Measurements from ENCODE around the gene DCUN1D2.

DCUN1D2 gene

GRCh38 chr13:113518076-113518803 lies 27.7 kb upstream of the DCUN1D2 start:
- no peak for DNase-seq

GRCh38 chr13:113514847-113515246 lies 24.3 kb upstream of the DCUN1D2 start:
- no peak for DNase-seq

DNA sequence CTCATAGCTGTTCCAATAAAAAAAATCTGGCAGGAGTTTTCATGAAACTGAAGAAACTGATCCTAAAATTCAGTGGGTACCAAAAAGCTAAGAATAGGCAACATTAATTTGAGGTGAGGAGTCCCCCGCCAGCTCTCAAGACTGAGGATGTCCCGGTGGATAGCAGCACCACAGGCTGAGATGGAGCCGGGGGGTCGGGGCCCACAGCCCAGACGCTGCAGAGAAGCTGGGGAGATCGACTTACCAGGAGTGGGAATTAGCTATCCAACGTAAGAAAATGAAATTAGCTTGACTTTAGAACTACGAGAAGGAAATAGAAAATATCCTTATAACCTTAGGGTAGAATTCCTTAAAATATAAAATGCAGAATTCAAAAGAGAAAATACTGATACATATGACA lies 23.2 kb upstream of the DCUN1D2 start:
- DNase-seq, result no peak

DNA sequence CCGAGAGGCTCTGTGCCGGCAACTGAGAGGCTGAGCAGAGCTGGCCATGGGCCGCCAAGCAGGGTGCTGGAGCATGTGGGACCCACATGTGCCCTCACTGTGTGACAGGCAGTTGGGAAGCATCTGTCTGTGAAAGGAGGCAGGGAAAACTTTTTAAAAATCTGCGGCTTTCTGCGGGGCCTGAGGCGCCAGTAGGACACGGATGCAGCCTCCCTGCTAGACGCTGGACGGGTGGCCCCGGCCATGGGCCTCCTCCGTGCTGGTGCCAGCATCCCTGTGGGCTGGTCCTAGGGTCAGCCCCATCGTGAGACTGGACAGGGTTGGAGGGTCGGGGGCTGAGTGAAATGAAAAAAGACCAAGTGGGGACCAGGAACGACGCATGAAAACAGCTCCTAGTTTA lies 20.9 kb upstream of the DCUN1D2 start:
- DNase-seq, result no peak

DNA sequence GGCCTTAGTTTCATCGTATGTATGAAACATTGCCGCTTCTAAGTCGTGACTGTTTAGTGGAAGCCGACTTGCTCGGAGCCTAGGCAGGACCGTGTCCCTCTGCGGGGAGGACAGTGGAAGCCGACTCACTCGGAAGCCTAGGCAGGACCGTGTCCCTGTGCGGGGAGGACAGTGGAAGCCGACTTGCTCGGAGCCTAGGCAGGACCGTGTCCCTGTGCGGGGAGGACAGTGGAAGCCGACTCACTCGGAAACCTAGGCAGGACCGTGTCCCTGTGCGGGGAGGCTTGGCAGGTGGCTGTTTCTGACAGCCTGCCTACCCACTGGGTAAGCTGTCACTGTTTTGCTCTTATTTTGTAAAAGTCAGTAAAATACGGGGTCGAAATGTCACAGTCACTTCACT lies 20.4 kb upstream of the DCUN1D2 start:
- DNase-seq, result no peak

DNA sequence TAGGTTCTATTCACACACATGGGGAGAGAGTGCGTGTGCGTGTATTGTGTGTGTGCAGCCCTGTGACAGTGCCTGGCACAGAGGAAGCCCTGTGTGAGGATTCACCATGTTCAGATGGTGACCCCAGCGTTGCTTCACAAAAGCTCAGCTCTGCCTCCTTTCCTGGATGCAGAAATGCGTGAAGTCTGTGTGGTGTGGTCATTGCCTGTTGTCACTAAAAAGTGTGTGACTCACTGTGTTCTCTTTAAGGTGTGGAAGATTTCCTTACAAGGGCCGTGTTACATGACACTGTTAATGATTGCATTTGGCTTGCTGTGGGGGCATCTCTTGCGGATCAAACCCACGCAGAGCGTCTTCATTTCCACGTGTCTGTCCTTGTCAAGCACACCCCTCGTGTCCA lies 19.5 kb upstream of the DCUN1D2 start:
- no peak for DNase-seq

- no peak for DNase-seq
These were observed 18.2 kb upstream of the DCUN1D2 start for GRCh38 chr13:113508521-113509254.

DNA sequence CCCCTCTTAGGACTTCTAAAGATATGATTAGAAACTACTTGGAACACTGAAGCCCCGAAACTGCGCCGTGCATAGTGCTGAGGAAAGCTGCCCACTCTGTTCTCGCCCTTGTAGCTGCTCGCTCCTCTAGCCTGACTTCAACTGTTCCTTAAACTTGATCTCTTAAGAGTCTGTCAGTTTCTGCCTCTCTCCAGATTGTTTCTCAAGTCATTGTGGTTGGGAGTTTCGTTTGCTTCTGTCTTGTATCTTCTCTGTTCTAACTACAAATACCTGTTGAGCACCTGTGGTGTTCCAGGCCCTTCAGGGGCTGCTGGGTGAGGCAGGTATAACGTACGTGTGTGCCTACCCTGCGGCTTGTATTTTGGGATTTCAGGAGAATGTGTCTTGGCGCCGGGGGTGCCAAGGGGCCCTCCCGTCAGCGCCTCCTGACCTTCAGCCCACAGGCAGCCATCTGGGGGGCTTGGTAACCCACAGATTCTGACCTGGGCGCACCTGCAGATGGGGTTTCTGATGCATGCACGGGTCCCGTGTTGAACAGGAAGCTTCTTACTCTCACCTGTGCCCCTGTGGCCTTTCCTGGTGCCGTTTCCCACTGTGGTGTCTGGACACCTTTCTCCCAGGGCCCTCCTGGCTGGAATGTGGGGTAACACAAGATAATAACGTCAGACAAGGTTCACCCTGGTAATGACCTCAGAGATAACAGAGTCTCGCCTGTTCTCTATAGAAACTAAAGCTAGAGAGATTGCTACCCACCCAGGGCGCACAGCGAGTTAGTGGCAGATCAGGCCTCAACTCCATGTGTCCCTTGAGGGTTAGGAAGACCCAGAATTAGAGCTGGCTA lies 17.2 kb upstream of the DCUN1D2 start:
- DNase-seq, result no peak

- DNase-seq, result no peak
These were observed 16.4 kb upstream of the DCUN1D2 start for GRCh38 chr13:113506871-113507388.

GRCh38 chr13:113506025-113506685 lies 15.6 kb upstream of the DCUN1D2 start:
- DNase-seq, result peak; percentile 50

GRCh38 chr13:113502686-113503085 lies 12.2 kb upstream of the DCUN1D2 start:
- no peak for DNase-seq

DNA sequence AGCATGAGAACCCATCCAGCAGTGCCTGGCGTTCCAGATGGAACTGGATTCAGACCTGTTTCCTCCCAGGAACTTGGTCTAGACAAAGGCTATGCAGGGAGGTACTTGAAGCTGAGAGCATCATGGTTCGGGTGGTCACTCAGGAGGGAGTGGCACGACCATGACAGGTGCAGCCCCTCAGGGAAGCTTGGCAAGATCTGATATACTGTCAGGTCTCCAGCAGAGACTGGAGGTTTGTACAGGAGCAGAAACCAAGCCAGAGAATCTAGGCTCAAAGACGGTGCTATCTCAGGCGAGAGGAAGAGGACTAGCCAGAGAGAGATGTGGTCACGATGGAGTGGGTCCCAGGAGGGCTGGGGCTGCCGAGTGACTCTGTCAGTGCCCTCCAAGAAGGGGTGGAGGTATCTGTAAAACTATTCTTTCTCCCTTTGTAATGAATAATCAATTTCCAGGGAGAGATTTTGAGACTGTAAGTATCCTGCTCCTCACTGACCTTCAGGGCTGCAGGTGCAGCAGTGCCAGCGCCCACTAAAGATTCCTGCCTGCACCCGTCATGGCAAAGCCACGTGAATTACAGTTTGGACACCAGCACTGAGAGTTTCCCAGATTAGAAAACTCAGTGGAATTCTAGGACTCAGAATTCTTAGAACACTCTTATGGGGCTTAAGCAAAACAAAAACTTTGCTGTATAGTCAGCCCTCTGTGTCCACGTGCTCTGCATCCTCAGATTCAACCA lies 10.2 kb upstream of the DCUN1D2 start:
- DNase-seq, result no peak

DNA sequence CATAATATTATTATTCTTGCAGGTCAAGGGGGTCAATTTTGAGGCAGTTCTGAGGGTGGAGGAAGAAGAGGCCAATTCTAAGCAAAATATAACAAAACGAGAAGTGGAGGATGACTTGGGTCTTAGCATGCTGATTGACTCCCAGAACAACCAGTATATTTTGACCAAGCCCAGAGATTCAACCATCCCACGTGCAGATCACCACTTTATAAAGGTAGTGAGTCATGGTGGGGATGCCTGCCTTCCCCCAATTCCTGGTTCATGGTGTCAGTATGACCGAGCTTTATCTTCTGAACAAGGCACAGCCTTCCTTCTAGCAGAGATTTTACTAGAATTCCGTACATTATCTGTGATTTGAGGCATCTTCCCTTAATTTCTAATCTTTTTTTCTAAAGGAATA lies 9.4 kb upstream of the DCUN1D2 start:
- no peak for DNase-seq

DNA sequence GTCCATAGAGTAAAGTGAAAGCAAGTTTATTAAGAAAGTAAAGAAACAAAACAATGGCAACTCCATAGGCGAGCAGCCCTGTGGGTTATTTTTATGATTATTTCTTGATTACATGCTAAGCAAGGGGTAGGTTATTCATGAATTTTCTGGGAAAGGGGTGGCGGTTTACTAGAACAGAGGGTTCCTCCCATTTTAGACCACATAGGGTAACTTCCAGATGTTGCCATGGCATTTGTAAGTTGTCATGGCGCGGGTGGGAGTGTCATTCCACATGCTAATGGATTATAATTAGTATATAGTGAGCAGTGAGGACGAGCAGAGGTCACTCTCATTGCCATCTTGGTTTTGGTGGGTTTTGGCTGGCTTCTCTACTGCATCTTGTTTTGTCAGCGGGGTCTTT lies 8.4 kb upstream of the DCUN1D2 start:
- DNase-seq, result no peak

- DNase-seq, result no peak
These were observed 6.7 kb upstream of the DCUN1D2 start for GRCh38 chr13:113497217-113497616.

DNA sequence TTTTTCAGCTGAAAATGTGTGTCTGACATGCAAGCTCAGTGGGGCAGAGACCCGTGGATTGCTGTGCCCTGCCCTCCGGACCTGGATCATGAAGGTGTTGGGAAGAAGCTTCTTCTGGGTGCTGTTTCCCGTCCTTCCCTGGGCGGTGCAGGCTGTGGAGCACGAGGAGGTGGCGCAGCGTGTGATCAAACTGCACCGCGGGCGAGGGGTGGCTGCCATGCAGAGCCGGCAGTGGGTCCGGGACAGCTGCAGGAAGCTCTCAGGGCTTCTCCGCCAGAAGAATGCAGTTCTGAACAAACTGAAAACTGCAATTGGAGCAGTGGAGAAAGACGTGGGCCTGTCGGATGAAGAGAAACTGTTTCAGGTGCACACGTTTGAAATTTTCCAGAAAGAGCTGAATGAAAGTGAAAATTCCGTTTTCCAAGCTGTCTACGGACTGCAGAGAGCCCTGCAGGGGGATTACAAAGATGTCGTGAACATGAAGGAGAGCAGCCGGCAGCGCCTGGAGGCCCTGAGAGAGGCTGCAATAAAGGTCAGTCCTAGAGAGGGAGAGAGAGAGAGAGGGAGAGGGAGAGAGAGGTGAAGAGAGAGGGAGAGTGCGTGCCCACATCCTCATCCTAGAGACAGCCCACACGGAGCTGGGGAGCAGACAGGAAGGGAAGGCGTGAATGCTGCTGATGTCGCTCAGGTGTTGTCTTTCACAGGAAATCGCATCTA lies 5.1 kb upstream of the DCUN1D2 start:
- no peak for DNase-seq

DNA sequence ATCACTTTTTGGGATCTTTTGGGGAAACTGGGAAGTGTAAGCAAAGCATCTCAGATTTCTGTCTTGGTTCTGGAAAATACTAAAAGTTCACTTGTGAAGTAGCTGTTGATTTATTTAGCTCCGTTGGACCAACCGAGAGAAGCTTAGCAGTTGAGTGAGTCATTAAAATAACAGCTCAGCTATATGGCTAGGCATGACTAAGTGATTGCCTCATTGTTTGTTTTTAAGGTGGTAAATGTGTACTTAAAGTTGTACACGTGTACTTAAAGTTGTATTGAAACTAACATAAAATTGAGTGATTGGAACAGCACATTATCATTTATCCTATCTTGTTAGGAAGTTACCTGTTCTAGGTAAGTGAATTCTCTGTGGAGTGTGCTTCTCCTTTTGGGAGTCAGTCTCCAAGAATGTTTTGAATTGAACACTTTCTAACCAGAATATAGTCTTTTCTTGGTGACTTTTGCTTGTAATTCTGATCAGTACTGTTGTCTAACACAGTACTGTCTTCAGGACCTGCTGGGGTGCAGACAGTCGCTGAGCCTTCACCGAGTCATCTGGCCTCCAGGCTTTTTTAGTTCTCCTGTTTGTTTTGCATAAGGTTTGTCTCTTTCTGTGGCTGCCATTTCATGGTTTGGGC lies 2.9 kb upstream of the DCUN1D2 start:
- DNase-seq, result peak; percentile 63

GRCh38 chr13:113491982-113492381 lies 1.5 kb upstream of the DCUN1D2 start:
- no peak for DNase-seq

- no peak for DNase-seq
These were observed 940 bp upstream of the DCUN1D2 start for GRCh38 chr13:113491418-113491883.

GRCh38 chr13:113489549-113490495 lies 689 bp downstream of the DCUN1D2 start:
- DNase-seq, result no peak
